ENCODE measurements around the gene NUMA1. TPM values are rescaled to one million over a fixed set of nuclear protein-coding genes. Genes with fewer than 3 reads are reported as not detected.

NUMA1 gene
- total RNA-seq, 4 donors from 2014 or later, result 142 to 237 (median 177) TPM

GRCh38 chr11:72045849-72046248 is 34.5 kb downstream of the NUMA1 start:
- intact Hi-C loops (cut with DNase I), result no loop called here
- no peak for TF ChIP-seq POLR2A (IDR thresholded peaks at IDR 0.05)
- TF ChIP-seq CTCF (IDR thresholded peaks at IDR 0.05), result no peak
- Histone ChIP-seq H3K9me3 (no peaks in the 10 kb centered on the region), H3K36me3 (peaks cover 0 to 45% (median 4%) of the 10 kb centered on the region in 3 donors), H3K4me3 (no peak overlapping the region), H3K27me3 (no peaks in the 10 kb centered on the region), H3K27ac (peak overlapping the region in 2 of 4 donors; percentile 10 to 42), H3K4me1 (peaks cover 13 to 64% (median 18%) of the 10 kb centered on the region in 3 donors)
- no peak for DNase-seq
- 78 to 89% methylated on average over 1 to 2 of the region's 5 CpGs for WGBS, 2 donors

- H3K36me3 ChIP-seq, result peaks cover 0 to 18% (median 4%) of the 10 kb centered on the region in 3 donors
- intact Hi-C loops (cut with DNase I), result no loop called here
- 18 to 26% methylated on average over 4 to 5 of the region's 5 CpGs for WGBS, 2 donors
- no peaks in the 10 kb centered on the region for H3K9me3 ChIP-seq
- peak overlapping the region; percentile 86 to 99 (median 96) for H3K27ac ChIP-seq
- H3K4me1 ChIP-seq, result peaks cover 37 to 82% (median 51%) of the 10 kb centered on the region in 3 donors
- TF ChIP-seq POLR2A (IDR thresholded peaks at IDR 0.05) (no peak), CTCF (IDR thresholded peaks at IDR 0.05) (no peak)
- peak overlapping the region; percentile 29 to 79 (median 62) for H3K4me3 ChIP-seq
- no peak for DNase-seq
- no peaks in the 10 kb centered on the region for H3K27me3 ChIP-seq
Measured at GRCh38 chr11:72042064-72042745, 38.1 kb downstream of the NUMA1 start.

- Histone ChIP-seq H3K9me3 (no peaks in the 10 kb centered on the region), H3K36me3 (peaks cover 0 to 11% (median 4%) of the 10 kb centered on the region in 3 donors), H3K27ac (peak overlapping the region; percentile 86 to 99 (median 96)), H3K4me1 (peaks cover 43 to 89% (median 51%) of the 10 kb centered on the region in 3 donors), H3K4me3 (peak overlapping the region; percentile 29 to 79 (median 62)), H3K27me3 (no peaks in the 10 kb centered on the region)
- DNase-seq, result no peak
- intact Hi-C loops (cut with DNase I), result no loop called here
- TF ChIP-seq CTCF (IDR thresholded peaks at IDR 0.05) (no peak), POLR2A (IDR thresholded peaks at IDR 0.05) (peak in 3 of 4 donors; percentile 6 to 57 (median 33))
- 1 to 3% methylated on average over 11 to 12 of the region's 23 CpGs for WGBS, 2 donors
Measured at GRCh38 chr11:72041364-72042063, 38.8 kb downstream of the NUMA1 start.

GRCh38 chr11:72040491-72041363 is 39.6 kb downstream of the NUMA1 start:
- peaks cover 0 to 11% (median 2%) of the 10 kb centered on the region in 3 donors for H3K36me3 ChIP-seq
- no peaks in the 10 kb centered on the region for H3K9me3 ChIP-seq
- 1 to 3% methylated on average over 21 of the region's 23 CpGs for WGBS, 2 donors
- peaks cover 43 to 93% (median 51%) of the 10 kb centered on the region in 3 donors for H3K4me1 ChIP-seq
- TF ChIP-seq CTCF (IDR thresholded peaks at IDR 0.05) (no peak), POLR2A (IDR thresholded peaks at IDR 0.05) (peak in 1 of 4 donors; percentile 51)
- intact Hi-C loops (cut with DNase I), result no loop called here
- peak overlapping the region; percentile 86 to 99 (median 96) for H3K27ac ChIP-seq
- DNase-seq, result peak; percentile 32
- no peaks in the 10 kb centered on the region for H3K27me3 ChIP-seq
- peak overlapping the region; percentile 29 to 79 (median 62) for H3K4me3 ChIP-seq
